ENCODE measurements around the gene CERS6.

Gene CERS6

DNA sequence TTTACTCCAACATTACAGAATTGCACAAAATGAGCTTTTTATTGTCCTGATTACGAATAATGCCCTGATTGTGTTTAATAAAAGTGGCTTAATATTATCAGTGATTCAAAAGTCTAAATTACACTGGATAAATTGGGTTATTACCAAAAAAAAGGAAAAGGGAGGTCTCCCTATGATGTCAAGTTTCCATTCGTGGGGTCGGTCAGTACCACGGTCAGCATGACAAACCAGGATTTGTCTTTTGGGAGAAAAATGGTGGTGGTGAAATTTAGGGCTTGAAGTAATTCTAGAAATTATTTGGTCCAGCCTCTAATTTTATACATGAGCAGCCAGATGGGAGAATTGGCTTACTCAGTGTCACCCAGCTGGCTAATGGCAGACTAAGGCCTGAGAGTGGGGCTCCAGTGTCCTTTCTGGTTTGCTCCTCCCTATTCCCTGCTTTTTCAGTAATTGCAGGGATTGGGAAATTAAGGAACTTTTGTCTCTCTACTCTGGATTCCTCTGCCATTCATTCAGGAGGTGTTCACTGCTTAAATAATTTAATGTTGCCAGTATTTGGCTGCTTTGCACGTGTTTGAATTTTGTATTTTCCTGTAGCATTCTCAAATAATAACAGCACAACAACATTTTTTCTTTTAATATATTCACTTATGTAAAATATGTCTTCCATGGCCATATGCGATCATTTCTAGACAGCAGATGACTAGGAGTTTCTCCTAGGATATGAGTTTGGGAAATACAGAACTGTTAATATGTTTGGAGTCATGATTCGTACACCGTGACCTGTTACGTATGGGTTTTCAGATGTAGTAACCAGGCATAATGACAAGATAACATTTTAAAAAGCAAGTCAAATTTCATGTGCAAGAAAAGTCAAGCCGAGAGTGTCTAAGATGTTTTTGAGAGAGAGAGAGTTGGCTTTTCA lies 217.5 kb downstream of the CERS6 start:
- TF ChIP-seq, protein P1, sequence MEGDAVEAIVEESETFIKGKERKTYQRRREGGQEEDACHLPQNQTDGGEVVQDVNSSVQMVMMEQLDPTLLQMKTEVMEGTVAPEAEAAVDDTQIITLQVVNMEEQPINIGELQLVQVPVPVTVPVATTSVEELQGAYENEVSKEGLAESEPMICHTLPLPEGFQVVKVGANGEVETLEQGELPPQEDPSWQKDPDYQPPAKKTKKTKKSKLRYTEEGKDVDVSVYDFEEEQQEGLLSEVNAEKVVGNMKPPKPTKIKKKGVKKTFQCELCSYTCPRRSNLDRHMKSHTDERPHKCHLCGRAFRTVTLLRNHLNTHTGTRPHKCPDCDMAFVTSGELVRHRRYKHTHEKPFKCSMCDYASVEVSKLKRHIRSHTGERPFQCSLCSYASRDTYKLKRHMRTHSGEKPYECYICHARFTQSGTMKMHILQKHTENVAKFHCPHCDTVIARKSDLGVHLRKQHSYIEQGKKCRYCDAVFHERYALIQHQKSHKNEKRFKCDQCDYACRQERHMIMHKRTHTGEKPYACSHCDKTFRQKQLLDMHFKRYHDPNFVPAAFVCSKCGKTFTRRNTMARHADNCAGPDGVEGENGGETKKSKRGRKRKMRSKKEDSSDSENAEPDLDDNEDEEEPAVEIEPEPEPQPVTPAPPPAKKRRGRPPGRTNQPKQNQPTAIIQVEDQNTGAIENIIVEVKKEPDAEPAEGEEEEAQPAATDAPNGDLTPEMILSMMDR (IDR thresholded peaks at IDR 0.05; ENCODE audit: low read depth, low read length), result no peak

DNA sequence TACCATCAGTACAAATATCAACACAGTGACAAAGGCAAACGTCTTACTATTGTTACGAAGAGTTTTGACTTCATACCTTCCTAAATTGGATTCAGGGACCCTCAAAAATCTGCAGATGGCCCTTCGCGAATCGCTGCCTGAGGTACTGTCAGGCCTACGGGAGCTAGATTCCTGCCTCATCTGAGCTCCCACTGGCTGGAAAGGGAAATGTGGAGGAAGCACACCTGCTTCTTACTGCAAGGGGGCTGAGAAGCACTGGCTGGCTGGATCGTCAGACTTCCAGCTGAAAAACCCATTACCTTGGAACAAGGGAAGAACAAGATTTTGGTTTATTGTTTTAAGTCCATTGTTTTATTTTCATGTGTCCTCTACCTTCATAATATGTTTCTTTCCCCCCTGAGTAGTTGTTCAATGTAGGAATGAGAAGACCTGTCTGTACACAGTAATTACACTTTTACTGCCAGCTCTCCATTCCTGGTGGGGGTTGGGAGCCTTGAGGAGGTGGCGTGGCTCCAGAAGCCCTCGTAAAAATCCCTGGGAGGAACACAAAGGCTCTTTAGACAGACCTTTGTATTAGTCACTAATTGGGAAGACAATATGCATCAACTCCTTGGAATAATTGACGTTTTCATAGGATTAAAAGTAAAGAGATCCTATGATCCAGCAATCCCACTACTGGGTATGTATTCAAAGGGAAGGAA lies 222.2 kb downstream of the CERS6 start:
- H3K4me3 ChIP-seq (ENCODE audit: low read depth, low read length), result no peak overlapping the region
- TF ChIP-seq, protein P1 (IDR thresholded peaks at IDR 0.05; ENCODE audit: low read depth, low read length), result no peak

More for the DNA sequence above, 217.5 kb downstream of the CERS6 start:
- no peak overlapping the region for H3K4me3 ChIP-seq (ENCODE audit: low read depth, low read length)

DNA sequence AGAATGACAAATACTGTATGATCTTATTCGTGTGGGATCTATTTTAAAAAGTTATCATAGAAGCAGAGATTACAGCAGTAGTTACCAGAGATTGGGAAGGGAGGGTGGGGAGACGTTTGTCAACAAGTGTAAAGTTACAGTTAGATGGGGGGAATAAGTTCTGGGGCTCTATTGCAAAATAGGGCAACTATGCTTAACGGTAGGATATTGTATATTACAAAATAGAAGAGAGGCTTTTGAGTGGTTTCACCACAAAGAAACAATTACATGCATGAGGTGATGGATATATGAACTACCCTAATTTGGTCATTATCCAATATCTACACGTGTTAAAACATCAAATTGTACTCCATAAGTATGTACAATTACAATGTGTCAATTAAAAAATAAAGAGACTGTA lies 223.0 kb downstream of the CERS6 start:
- TF ChIP-seq, protein P1 (IDR thresholded peaks at IDR 0.05; ENCODE audit: low read depth, low read length), result no peak
- no peak overlapping the region for H3K4me3 ChIP-seq (ENCODE audit: low read depth, low read length)

DNA sequence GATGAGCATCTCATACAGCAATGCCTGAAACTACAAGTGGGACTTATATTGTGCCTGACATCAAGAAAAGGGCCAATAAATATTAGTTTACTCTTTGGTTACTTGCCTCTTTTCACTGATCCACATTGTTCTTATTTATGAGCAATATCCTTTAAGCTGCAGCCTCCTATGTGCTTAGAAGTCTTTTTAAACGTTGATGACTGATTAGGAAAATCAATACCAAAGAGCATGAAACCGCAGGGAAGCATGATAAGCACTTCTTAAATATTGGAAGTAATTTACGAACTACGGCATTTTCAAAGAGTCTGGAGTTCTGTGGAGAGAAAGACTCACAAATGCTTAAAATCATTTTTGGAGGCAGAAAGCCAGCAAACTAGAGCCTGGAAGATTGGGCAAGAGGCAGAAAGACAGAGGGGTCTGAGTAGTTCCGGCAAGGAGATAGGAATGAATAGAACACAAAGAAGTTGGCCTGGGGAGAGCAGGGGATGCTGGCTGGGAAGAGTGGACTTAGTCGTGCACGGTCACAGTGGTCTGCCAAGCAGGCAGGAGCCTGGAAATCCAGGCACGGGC lies 223.8 kb downstream of the CERS6 start:
- TF ChIP-seq, protein P1 (IDR thresholded peaks at IDR 0.05; ENCODE audit: low read depth, low read length), result no peak
- H3K4me3 ChIP-seq (ENCODE audit: low read depth, low read length), result no peak overlapping the region

DNA sequence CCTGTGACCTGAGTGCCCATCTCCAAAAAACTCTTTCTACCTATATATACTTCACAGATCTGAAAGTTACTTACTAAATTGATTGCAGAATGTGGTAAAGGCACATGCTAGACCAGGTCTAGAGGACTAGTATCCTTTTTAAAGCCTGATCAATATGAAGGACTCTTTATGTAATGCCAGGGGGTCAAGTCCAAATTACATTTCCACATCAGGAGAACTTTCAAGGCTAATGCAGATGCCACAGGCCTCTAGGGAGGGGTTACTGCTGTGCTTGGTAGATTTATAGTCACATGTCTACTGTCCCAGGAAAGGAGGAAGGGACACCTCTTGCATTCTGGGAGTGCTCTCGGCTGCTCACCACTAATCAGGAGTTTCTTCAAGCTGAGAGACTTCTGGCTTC lies 227.9 kb downstream of the CERS6 start:
- TF ChIP-seq, protein P1 (IDR thresholded peaks at IDR 0.05; ENCODE audit: low read depth, low read length), result no peak
- H3K4me3 ChIP-seq (ENCODE audit: low read depth, low read length), result no peak overlapping the region

DNA sequence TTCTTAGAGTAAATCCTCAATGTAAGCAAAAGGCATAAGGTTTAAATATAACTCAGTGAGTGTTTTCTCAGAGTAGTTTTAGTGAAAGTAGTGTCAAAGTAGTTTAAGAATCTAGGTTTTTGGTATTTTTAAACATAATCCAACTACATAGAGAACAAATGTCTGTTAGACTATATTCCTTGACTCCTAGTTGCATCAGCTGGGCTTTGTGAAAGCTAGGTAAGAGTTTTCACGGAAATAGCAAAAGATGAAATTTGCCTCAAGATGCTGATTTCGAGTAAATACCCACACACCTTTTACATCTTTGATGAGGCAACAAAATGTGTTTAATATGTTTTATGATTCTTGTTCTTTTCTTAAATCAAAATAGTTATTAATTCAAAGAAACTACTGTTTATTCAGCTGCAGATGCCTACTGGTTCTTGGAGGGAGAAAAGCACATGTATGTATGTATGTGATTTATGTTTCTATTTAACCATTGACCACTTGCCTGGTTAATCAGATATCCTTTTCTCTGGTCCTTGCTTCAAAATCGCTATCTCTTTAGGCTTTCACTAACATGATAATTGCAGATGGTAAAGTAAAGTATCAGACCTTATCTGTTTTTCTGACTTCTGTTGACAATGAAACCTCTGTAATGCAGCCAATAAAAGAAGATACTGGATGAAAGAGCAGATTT lies 229.0 kb downstream of the CERS6 start:
- H3K4me3 ChIP-seq (ENCODE audit: low read depth, low read length), result no peak overlapping the region
- TF ChIP-seq, protein P1 (IDR thresholded peaks at IDR 0.05; ENCODE audit: low read depth, low read length), result no peak

Data from WI38 (cell line).